A549 (cell line): ENCODE measurements around the gene POMT2. TPM values are rescaled to one million over a fixed set of nuclear protein-coding genes. Genes with fewer than 3 reads are reported as not detected.

Source experiments
- ATAC-seq, 2 experiments: fragments of 200-7000 bp in 1 of 2; fragments of >200 bp in 1 of 2; cut with Nextera tagmentation in 1 of 2; cut with Tn5 transposase in 1 of 2; 3 replicates each; pipeline versions ENCODE4 v1.8.0 to v1.9.1; 2018 to 2020; ENCODE audit warnings: mild to moderate bottlenecking in 1 of 2, moderate library complexity in 1 of 2
- CTCF ChIA-PET: fragments of 300-600 bp; sonication (Branson Sonifier 250); formaldehyde crosslinking; extraction: SDS; loops from one replicate; lab custom pipeline; 2021; ENCODE audit warnings: antibody characterized with exemption, inconsistent platforms; lab: Yijun Ruan, JAX
- POLR2A ChIA-PET: fragments of 350-600 bp; formaldehyde crosslinking; extraction: SDS; loops from one replicate; lab custom pipeline; 2021; ENCODE audit warnings: antibody characterized with exemption, inconsistent platforms; lab: Yijun Ruan, JAX
- DNase-seq, 2 experiments: peaks; one replicate each; pipeline versions ENCODE4 v3.0.0 to v3.0.0-alpha.2; 2011 to 2016; ENCODE audit warnings: low read depth in 1 of 2, low spot score in 1 of 2
- FAIRE-seq: peaks from 2 replicates; lab custom pipeline; 2011; peaks lifted over from hg19 to GRCh38; lab: Jason Lieb, UNC
- H3K27ac ChIP-seq, 2 experiments: fragments of >200 bp; sonication (Bioruptor Twin); formaldehyde crosslinking; 3 replicates each; pipeline ENCODE4 v1.5.1; 2016 to 2017
- H3K4me1 ChIP-seq: fragments of >200 bp; sonication (Bioruptor Twin); formaldehyde crosslinking; 3 replicates; pipeline ENCODE4 v1.6.1; 2016
- H3K4me2 ChIP-seq: fragments of >200 bp; sonication (Bioruptor Twin); formaldehyde crosslinking; 3 replicates; pipeline ENCODE4 v1.6.1; 2016
- H3K4me3 ChIP-seq: fragments of >200 bp; sonication (Bioruptor Twin); formaldehyde crosslinking; 3 replicates; pipeline ENCODE4 v1.5.1; 2016
- H3K9me3 ChIP-seq: fragments of >200 bp; sonication (Bioruptor Twin); formaldehyde crosslinking; 3 replicates; pipeline ENCODE4 v1.6.1; 2016
- BCL3 ChIP-seq: fragments of >200 bp; sonication (Bioruptor Twin); formaldehyde crosslinking; IDR thresholded peaks from 3 replicates; pipeline ENCODE4 v1.6.1; 2016
- BHLHE40 ChIP-seq: IDR thresholded peaks from 2 replicates; pipeline ENCODE4 v1.6.1; 2012; ENCODE audit warnings: low read depth, low read length, inconsistent platforms
- CHD2 ChIP-seq: fragments of 150-350 bp; IDR thresholded peaks from 2 replicates; pipeline ENCODE4 v1.6.1; 2014; ENCODE audit warnings: low read length; ENCODE audit not compliant: partially characterized antibody
- FOSB ChIP-seq: fragments of 250-450 bp; sonication (Bioruptor Pico); IDR thresholded peaks from 2 replicates; pipeline ENCODE4 v1.5.0; 2020; ENCODE audit warnings: mild to moderate bottlenecking, moderate library complexity
- FOSL2 ChIP-seq, 2 experiments: fragments of 450-650 bp in 1 of 2; fragments of >200 bp in 1 of 2; sonication (Bioruptor Twin) in 1 of 2; formaldehyde crosslinking; IDR thresholded peaks; 2 replicates each; pipeline versions ENCODE4 v1.5.0 to v1.6.1; 2016 to 2020; ENCODE audit warnings: mild to moderate bottlenecking in 1 of 2, moderate library complexity in 1 of 2
- HOXA7 ChIP-seq: fragments of 250-450 bp; sonication (Bioruptor Pico); IDR thresholded peaks from 2 replicates; pipeline ENCODE4 v1.5.0; 2020; ENCODE audit warnings: mild to moderate bottlenecking, moderate library complexity
- HOXB13 ChIP-seq: fragments of 250-450 bp; sonication (Bioruptor Pico); IDR thresholded peaks from 2 replicates; pipeline ENCODE4 v1.5.0; 2020; ENCODE audit warnings: low read depth, mild to moderate bottlenecking, moderate library complexity
- HOXB5 ChIP-seq: fragments of 250-450 bp; sonication (Bioruptor Pico); IDR thresholded peaks from 2 replicates; pipeline ENCODE4 v1.5.0; 2020; ENCODE audit warnings: mild to moderate bottlenecking, moderate library complexity
- JUN ChIP-seq, 2 experiments: fragments of >200 bp; sonication (Bioruptor Twin); formaldehyde crosslinking; IDR thresholded peaks; 2 replicates in 1 of 2; 3 replicates in 1 of 2; pipeline ENCODE4 v1.6.1; 2016 to 2017
- JUNB ChIP-seq: fragments of >200 bp; sonication (Bioruptor Twin); formaldehyde crosslinking; IDR thresholded peaks from 2 replicates; pipeline ENCODE4 v1.6.1; 2016
- MAZ ChIP-seq: fragments of 150-350 bp; IDR thresholded peaks from 2 replicates; pipeline ENCODE4 v1.6.1; 2014; ENCODE audit warnings: antibody characterized with exemption, low read depth, low read length, borderline replicate concordance
- NR3C1 ChIP-seq: fragments of >200 bp; sonication (Bioruptor Twin); formaldehyde crosslinking; IDR thresholded peaks from 3 replicates; pipeline ENCODE4 v1.6.1; 2017
- PBX3 ChIP-seq: IDR thresholded peaks from 2 replicates; pipeline ENCODE4 v1.6.1; 2012
- PHF8 ChIP-seq: fragments of 200-600 bp; sonication (generic); IDR thresholded peaks from 2 replicates; pipeline ENCODE4 v1.6.1; 2016; ENCODE audit warnings: low read depth, mild to moderate bottlenecking, antibody characterized with exemption, moderate library complexity, borderline replicate concordance
- POLR2AphosphoS2 ChIP-seq: conservative IDR thresholded peaks from 2 replicates; pipeline ENCODE4 v1.6.1; 2012; ENCODE audit warnings: low read length, improper control_type of control experiment, inconsistent platforms
- RCOR1 ChIP-seq: fragments of 150-350 bp; IDR thresholded peaks from 2 replicates; pipeline ENCODE4 v1.6.1; 2014; ENCODE audit warnings: antibody characterized with exemption, low read length, low read depth
- RNF2 ChIP-seq: fragments of 200-600 bp; sonication (generic); IDR thresholded peaks from 2 replicates; pipeline ENCODE4 v1.6.1; 2016; ENCODE audit warnings: low read depth, mild to moderate bottlenecking, antibody characterized with exemption, moderate library complexity, borderline replicate concordance
- ZFP36 ChIP-seq: fragments of 450-650 bp; IDR thresholded peaks from 2 replicates; pipeline ENCODE4 v1.6.1; 2014; ENCODE audit warnings: borderline replicate concordance; ENCODE audit not compliant: partially characterized antibody
- ZNF302 ChIP-seq: fragments of 250-450 bp; sonication (Bioruptor Pico); IDR thresholded peaks from 2 replicates; pipeline ENCODE4 v1.9.0; 2021; ENCODE audit warnings: inconsistent platforms, mild to moderate bottlenecking, moderate library complexity
- ZSCAN20 ChIP-seq: fragments of 250-450 bp; sonication (Bioruptor Pico); IDR thresholded peaks from 2 replicates; pipeline ENCODE4 v1.8.0; 2022; ENCODE audit warnings: mild to moderate bottlenecking, moderate library complexity
- WGBS: methylation state at CpG from one replicate; pipeline ENCODE4 v1.1.6; 2017; ENCODE audit errors: missing lambda C conversion rate; 5-methylcytosine and 5-hydroxymethylcytosine counted together
- polyA plus RNA-seq, 4 experiments: library from polyadenylated mRNA; depleted of rRNA in 3 of 4; stranded (reverse); fragments of >200 nt; fragmentation: RNase III in 1 of 4; extraction: RNeasy Plus Mini Kit Qiagen cat#74134 plus additional on column Dnase treatment in 1 of 4; gene quantifications; 2 replicates in 3 of 4; 3 replicates in 1 of 4; pipeline ENCODE4 v1.2.3, GENCODE V29; 2011 to 2017
- TF ChIP-seq, protein P1 (sequence below): fragments of >200 bp; sonication (Bioruptor Twin); formaldehyde crosslinking; IDR thresholded peaks from 3 replicates; pipeline ENCODE4 v1.5.1; 2016
- TF ChIP-seq, protein P2 (sequence below): fragments of >200 bp; sonication (Bioruptor Twin); formaldehyde crosslinking; IDR thresholded peaks from 2 replicates; pipeline ENCODE4 v1.6.1; 2016
- TF ChIP-seq, protein P3 (sequence below): fragments of 200-600 bp; sonication (generic); IDR thresholded peaks from 2 replicates; pipeline ENCODE4 v1.6.1; 2016; ENCODE audit warnings: antibody characterized with exemption, mild to moderate bottlenecking, moderate library complexity

The POMT2 gene
- polyA plus RNA-seq, 2 of the 4 experiments (the other 2 are of a cell fraction) = 27.1 to 38.7 TPM

- TF ChIP-seq, protein P1, sequence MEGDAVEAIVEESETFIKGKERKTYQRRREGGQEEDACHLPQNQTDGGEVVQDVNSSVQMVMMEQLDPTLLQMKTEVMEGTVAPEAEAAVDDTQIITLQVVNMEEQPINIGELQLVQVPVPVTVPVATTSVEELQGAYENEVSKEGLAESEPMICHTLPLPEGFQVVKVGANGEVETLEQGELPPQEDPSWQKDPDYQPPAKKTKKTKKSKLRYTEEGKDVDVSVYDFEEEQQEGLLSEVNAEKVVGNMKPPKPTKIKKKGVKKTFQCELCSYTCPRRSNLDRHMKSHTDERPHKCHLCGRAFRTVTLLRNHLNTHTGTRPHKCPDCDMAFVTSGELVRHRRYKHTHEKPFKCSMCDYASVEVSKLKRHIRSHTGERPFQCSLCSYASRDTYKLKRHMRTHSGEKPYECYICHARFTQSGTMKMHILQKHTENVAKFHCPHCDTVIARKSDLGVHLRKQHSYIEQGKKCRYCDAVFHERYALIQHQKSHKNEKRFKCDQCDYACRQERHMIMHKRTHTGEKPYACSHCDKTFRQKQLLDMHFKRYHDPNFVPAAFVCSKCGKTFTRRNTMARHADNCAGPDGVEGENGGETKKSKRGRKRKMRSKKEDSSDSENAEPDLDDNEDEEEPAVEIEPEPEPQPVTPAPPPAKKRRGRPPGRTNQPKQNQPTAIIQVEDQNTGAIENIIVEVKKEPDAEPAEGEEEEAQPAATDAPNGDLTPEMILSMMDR = no peak
- no peak for TF ChIP-seq POLR2AphosphoS2
- TF ChIP-seq MAZ = no peak
- no peak for TF ChIP-seq ZFP36
- TF ChIP-seq, protein P2, sequence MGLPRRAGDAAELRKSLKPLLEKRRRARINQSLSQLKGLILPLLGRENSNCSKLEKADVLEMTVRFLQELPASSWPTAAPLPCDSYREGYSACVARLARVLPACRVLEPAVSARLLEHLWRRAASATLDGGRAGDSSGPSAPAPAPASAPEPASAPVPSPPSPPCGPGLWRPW = no peak
- TF ChIP-seq, protein P3, sequence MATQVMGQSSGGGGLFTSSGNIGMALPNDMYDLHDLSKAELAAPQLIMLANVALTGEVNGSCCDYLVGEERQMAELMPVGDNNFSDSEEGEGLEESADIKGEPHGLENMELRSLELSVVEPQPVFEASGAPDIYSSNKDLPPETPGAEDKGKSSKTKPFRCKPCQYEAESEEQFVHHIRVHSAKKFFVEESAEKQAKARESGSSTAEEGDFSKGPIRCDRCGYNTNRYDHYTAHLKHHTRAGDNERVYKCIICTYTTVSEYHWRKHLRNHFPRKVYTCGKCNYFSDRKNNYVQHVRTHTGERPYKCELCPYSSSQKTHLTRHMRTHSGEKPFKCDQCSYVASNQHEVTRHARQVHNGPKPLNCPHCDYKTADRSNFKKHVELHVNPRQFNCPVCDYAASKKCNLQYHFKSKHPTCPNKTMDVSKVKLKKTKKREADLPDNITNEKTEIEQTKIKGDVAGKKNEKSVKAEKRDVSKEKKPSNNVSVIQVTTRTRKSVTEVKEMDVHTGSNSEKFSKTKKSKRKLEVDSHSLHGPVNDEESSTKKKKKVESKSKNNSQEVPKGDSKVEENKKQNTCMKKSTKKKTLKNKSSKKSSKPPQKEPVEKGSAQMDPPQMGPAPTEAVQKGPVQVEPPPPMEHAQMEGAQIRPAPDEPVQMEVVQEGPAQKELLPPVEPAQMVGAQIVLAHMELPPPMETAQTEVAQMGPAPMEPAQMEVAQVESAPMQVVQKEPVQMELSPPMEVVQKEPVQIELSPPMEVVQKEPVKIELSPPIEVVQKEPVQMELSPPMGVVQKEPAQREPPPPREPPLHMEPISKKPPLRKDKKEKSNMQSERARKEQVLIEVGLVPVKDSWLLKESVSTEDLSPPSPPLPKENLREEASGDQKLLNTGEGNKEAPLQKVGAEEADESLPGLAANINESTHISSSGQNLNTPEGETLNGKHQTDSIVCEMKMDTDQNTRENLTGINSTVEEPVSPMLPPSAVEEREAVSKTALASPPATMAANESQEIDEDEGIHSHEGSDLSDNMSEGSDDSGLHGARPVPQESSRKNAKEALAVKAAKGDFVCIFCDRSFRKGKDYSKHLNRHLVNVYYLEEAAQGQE = no peak
- no peak for TF ChIP-seq ZSCAN20 (CRISPR knock-in tag)
- TF ChIP-seq FOSB (CRISPR knock-in tag) = no peak
Measured at GRCh38 chr14:77253333-77254190, 67.1 kb downstream of the POMT2 start (continued).

GRCh38 chr14:77251870-77252269 is 68.8 kb downstream of the POMT2 start:
- 76% methylated on average over 11 of the region's 11 CpGs for WGBS
- Histone ChIP-seq H3K4me3 (no peak overlapping the region), H3K4me2 (no peak overlapping the region), H3K4me1 (no peaks in the 10 kb centered on the region), H3K27ac (no peak overlapping the region), H3K9me3 (no peaks in the 10 kb centered on the region)
- POLR2A ChIA-PET = no interaction called here
- TF ChIP-seq HOXB13 (CRISPR knock-in tag) = no peak
- no peak for TF ChIP-seq NR3C1
- TF ChIP-seq ZNF302 (CRISPR knock-in tag) = no peak
- TF ChIP-seq POLR2AphosphoS2 = no peak
- TF ChIP-seq RNF2 = no peak
- TF ChIP-seq HOXB5 = no peak
- TF ChIP-seq JUNB = no peak
- no peak for TF ChIP-seq FOSL2 (IDR thresholded peaks at IDR 0.05)
- no peak for TF ChIP-seq FOSL2 (CRISPR knock-in tag; IDR thresholded peaks at IDR 0.05)
- TF ChIP-seq PHF8 = no peak
- TF ChIP-seq HOXA7 = no peak
- TF ChIP-seq JUN (IDR thresholded peaks at IDR 0.05) = no peak
- TF ChIP-seq CHD2 = no peak
- no peak for DNase-seq
- FAIRE-seq = no peak
- CTCF ChIA-PET = no interaction called here
- ATAC-seq = no peak

DNA sequence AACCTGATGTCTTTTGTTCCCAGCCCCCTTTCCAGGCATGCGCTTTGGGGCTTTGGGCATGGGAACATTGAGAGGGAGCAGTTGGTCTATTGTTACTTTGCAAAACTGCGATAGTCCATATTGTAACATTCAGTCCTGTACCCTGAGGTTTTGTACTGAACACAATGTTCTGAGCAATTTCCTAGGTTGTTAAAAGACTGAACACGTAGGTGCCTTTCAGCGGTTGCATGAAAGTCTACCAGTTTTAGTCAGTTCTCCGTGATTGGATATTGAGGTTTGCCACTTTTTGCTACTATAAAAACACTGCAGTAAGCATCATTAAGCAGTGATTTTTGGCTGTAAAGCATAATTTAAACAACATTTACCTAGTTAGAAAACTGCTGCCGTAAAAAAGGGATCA is 69.8 kb downstream of the POMT2 start:
- POLR2A ChIA-PET = no interaction called here
- TF ChIP-seq BHLHE40 = no peak
- no peak for TF ChIP-seq PBX3
- no peak for TF ChIP-seq RCOR1
- no peak for TF ChIP-seq BCL3
- TF ChIP-seq, protein P3 = no peak

More for the DNA sequence above, 69.8 kb downstream of the POMT2 start:
- 63% methylated on average over 6 of the region's 6 CpGs for WGBS
- CTCF ChIA-PET = no interaction called here
- no peaks in the 10 kb centered on the region for H3K9me3 ChIP-seq
- FAIRE-seq (no peak), ATAC-seq (no peak), DNase-seq (no peak)
- H3K4me3 ChIP-seq = no peak overlapping the region
- no peaks in the 10 kb centered on the region for H3K4me1 ChIP-seq
- H3K27ac ChIP-seq = no peak overlapping the region
- H3K4me2 ChIP-seq = no peak overlapping the region
